Astrocyte of the hippocampus (primary cell): Measurements from ENCODE around the gene RNF13.

Source experiments
- DNase-seq: peaks from one replicate; pipeline ENCODE4 v3.0.0; 2011; ENCODE audit warnings: low read depth, low spot score

The RNF13 gene

GRCh38 chr3:149992416-149993058 lies 179.5 kb downstream of the RNF13 start:
- no peak for DNase-seq

- DNase-seq, result no peak
Observed at GRCh38 chr3:149998946-149999345, 185.9 kb downstream of the RNF13 start.

GRCh38 chr3:149999421-149999820 lies 186.4 kb downstream of the RNF13 start:
- no peak for DNase-seq

- DNase-seq, result no peak
Observed at GRCh38 chr3:150000641-150001040, 187.6 kb downstream of the RNF13 start.

GRCh38 chr3:150005243-150006112 lies 192.5 kb downstream of the RNF13 start:
- no peak for DNase-seq

GRCh38 chr3:150006794-150007193 lies 193.8 kb downstream of the RNF13 start:
- no peak for DNase-seq
